NCI-H2227 (cell line): ENCODE results near the gene MLLT3.
"Not testable (repeated sequence)": the region's sequence is repeated elsewhere in the genome, so short reads cannot be mapped to it uniquely, and the experiment has no call there.

Experiments
- DNase-seq: peaks from one replicate; lab custom pipeline; 2025; ENCODE audit not compliant: unreplicated experiment; lab: John Stamatoyannopoulos, UW

Gene MLLT3

DNA sequence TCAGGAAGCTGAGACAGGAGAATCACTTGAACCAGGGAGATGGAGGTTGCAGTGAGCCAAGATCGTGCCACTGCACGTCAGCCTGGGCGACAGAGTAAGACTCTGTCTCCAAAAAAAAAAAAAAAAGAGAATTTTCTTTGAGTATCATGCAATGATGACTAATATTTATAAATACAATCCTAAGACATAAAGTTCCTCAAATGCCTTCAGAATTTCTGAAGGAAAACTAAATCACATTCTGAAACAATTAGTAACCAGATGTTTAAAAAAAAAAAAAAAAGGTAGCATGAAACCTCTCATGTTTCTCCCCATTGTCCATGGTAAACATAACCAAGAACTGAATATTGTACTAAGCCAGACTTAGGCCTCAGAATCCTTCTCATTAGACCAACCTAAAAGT is 23.1 kb downstream of the MLLT3 start:
- no peak for DNase-seq

DNA sequence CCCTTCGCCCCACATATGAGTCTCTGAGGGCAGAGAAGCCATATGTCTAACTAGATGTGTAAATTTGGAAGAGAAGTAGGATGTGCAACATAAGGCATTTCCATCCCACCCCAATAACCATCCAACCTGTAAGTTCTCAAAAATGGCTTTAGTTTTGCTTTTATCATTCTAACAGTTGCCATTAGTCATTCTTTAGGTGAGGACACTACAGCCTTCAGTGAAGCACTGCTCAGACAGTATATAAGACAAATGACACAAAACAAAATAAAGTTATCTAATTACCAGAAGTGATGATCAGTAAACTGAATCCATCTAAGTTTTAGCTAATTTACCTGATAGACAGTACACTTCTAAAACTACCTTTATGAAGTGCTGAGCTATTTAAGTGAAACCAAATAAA is 23.9 kb downstream of the MLLT3 start:
- no peak for DNase-seq

DNA sequence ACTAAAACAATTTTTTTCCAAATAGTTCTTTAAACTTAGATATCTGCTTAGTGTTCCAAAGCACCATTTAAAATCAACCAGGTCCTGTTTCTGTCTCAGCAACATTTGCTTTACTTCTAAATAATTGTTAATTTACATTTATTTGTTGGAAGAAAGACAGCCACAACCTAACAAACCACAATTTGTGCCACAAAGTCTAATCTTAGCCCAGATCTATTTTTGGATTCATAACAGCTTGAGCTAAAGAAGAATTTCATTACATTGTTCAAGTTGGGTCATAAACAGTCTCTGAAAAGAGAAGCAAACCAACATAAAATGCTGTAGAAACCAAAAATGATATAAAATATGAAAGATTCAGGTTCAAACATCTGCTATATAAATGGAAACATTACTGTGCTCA is 24.4 kb downstream of the MLLT3 start:
- no peak for DNase-seq

DNA sequence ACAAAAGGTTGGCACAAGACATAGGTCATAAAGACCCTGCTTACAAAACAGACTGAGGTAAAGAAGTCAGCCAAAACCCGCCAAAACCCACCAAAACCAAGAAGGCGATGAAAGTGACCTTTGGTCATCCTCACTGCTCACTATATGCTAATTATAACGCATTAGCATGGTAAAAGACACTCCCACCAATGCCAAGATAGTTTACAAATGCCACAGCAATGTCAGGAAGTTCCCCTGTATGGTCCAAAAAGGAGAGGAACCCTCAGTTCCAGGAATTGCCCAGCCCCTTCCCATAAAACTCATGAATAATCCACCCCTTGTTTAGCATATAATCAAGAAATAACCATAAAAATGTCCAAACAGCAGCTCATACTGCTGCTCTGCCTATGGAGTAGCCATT is 27.7 kb downstream of the MLLT3 start:
- no peak for DNase-seq

DNA sequence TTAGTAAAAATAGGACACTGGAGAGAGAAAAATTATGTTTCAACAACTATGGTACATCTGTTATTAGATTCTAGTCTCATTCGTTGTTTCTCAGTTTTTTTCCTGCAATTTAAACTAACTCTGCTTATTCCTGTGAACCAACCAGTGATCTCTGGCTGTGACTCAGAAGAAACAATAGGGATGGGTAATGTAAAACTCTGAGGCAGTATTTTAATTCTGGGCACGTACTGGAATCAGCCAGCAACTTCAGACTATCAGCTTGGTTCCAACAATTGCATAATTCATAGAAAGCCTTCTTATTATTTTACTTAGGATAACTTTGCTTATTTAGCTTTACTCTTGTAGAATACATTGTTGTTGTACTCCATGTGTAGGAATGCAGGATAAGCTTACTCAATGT is 28.8 kb downstream of the MLLT3 start:
- no peak for DNase-seq

DNA sequence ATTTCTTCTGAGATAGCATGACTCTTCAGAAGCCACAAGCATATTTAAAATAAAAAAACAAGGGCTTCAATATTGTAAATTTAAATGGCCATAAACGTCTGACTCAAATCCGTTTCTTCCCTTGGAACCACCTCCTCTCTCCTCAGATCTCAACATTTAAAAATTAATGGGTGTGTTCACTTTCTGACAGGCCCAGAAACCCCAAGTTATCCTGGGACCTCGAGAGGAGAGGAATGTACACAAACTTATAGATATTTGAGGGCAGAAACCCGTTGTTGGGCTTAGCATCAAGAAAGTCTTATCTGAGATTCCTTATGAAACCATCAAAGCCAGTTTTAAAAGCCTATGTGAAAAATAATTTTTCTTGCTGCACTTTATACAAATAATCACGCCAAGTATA is 29.2 kb downstream of the MLLT3 start:
- DNase-seq, result no peak

DNA sequence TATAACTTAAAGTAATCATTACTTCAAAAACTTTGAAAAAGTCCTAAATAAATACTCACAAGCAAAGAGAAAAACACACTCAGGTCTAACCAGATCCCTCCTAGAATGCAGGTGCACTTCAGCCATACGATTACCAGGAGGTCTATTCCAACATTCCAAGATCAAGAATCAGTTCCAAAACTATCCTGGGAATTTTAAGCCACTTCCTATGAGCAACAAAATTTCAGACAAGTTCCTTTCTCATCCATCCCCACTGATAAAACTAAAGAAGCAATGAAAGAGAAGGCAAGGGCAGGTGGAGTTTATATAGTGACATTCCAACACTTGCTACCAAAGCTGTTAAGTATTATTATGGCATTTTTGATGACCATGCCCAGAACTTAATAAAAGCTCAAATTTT is 29.6 kb downstream of the MLLT3 start:
- no peak for DNase-seq

DNA sequence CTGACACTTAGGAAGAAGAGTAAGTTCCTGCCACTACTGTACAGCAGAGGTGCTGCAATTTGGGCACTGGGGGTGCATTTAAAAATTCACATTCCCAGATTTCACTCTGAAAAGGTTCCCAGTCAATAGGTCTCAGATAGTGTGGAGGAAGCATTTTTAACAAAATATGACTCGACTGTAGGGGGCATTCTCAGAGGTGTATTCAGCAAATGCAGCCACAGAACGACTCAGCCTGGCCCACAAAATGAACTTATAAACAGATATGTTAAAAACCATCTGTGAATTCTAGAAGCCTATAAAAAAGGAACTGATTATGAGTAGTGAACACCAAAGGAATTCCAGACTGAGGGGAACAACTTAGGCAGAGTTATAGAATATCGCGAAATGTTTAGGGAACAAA is 31.1 kb downstream of the MLLT3 start:
- DNase-seq, result no peak

DNA sequence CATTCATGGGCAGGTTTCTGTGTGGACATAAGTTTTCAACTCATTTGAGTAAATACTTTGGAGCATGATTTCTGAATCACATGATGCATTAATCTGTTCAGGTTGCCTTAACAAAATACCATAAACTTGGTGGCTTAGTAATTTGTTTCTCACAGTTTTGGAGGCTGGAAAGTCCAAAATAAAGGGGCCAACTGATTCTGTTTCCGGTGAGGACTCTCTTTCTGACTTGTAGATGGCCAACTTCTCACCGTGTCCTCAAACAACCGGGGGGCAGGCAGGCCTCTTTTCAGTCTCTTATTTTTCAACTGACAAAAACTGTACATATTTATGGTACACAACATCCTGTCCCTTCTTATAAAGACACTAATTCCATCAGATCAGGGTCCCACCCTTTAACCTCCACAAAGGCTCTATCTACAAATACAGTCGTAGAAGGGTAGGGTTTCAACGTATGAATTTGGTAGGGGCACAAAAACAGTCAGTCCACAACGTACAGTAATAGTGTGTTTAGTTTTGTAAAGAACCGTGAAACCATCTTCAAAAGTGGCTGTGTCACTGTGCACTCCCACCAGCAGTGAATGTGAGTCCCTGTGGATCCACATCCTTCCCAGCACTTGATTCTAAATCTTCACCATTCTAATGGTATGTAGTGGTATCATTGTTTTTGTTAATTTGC is 37.2 kb downstream of the MLLT3 start:
- DNase-seq, result no peak

DNA sequence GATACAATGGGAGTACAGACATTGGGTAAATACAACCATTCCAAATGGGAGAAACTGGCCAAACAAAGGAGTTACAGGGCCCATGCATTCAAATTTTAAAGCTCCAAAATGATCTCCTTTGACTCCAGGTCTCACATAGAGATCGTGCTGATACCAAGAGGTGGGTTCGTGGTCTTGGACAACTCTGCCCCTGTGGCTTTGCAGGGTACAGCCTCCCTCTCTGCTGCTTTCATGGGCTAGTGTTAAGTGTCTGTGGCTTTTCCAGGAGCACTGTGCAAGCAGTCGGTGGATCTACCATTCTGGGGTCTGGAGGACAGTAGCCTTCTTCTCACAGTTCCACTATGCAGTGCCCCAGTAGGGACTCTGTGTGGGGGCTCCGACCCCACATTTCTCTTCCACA is 39.2 kb downstream of the MLLT3 start:
- not testable (repeated sequence) for DNase-seq

DNA sequence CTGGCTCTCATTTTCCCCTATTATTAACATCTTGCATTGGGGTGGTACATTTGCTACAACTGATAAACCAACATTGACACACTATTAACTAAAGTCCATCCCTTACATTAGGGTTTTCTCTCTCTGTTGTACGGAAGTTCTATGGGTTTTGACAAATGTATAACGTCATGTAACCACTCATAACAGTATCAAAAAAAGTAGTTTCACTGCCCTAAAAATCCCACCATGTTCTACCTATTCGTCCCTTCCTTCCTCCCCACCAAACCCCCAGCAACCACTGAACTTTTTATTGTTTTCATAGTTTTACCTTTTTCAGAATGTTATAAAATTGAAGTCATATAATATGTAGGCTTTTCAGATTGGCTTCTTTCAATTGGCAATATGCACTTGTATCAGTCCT is 40.1 kb downstream of the MLLT3 start:
- DNase-seq, result no peak

DNA sequence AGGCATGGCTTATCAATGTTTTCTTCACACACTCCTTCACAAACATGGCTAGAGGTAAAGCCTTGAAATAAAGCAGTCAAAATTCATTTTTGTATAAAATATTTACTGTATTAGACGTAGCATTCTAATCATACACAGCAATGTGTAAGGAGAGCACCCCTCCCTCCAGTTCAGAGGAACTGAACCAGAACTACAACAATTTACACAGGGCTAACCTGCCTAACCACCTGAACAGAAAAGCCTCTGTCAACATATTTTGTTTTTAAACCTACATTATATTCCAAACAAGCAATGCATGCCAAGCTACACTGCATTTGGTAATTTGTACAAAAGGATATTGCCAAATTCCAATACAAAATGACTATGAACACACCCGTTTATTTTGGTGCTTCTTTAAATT is 41.6 kb downstream of the MLLT3 start:
- DNase-seq, result no peak

DNA sequence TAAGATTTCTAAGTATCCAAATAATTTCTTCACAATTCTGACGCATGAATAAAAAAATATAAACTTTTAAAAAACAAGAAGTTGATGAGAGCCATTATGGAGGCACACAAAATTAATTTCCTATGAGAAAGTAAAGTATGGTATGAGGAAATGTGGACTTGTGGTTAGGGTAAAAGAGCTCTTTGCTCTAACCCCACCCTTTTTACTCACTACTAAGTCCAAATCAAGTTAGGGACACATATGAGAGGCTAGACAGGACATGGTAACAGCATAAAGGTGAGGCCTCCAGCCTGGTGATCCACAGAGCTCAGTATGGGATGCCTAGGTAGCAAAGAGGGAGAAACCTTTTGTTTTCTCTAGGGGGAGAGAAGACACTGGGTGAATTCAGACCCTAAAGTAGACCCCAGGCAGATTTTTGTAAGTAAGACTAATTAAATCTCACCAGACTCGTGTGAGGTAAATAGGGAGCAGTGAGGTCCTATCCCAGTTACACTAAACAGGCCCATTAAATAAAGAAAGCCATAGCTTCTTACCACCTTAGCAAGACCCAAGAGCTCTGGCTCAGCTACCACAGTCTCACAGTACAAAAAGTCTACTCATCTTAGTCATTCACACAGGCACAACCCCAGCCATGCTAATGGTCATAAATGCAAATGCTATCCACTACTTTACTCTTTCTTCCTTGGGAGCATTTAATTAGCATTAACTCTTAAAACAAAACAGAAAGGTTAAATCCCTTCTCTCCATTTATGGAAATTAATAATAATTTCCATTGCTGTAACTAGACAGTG is 42.6 kb downstream of the MLLT3 start:
- DNase-seq, result no peak

DNA sequence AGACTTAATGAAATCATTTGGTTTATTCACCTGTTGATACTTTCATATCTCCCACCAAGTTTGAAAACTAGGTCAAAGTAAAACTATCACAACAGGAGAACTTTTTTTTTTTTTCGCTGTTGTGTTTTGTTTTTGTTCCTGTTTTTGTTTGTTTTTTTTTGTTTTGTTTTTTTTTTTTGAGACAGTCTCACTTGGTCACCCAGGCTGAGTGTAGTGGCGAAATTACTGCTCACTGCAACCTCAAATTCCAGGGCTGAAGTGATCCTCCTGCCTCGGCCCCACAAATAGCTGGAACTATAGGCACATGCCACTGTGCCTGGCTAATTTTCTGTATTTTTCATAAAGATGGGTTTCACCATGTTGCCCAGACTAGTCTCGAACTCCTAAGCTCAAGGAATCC is 49.3 kb downstream of the MLLT3 start:
- DNase-seq, result no peak

DNA sequence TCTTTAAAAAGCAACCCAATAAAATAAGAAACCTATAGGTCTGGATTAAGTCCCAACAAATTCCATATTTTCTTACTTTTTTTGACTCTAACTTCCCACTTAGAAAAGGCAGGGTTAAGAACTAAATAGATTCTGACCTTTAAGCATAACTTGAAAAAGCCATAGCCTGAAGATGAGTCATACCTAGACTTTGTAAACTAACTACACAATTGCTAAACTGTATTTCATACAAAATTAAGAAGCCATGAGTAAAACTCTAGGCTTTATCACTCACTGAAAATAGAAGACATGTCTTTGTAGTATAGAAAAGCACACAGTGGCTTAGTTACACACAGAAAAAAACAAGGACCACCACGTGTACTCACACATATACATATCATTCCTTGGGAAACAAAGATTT is 51.5 kb downstream of the MLLT3 start:
- no peak for DNase-seq

DNA sequence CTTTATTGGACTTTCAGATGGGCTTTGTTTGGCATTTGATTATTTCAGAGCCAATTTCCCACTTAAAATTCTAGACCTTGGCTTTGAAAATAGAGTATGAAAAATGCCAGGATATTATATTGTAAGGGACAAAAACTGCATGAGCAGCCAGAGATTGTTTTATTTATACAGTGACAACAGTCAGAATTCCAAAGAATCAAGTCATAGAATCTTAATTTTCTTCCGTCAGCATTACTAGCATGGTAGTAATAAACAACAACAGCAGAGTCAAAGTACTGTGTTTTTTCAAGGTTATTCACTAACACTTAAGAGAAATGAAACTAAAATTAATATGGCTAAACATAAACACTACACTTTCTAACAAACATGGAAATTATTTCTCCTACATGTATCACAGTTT is 52.2 kb downstream of the MLLT3 start:
- DNase-seq, result no peak

DNA sequence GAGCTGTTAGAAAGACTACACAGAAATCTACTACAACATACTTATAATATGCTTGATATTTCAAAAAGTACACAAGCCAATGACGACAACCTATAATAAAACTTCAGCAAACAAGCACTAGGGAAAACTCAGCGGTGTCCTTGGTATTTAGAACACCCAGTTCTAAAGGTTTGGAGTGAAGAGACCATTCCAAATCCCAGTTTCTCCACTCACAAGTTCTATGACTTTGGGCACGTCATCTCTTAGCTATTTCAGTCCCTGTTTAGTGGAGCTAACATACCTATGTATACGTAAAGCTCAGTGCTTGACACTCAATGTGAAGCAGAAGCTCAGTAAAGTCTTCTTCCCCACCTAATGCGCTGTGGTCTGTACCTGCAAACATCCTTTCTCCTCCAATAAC is 52.8 kb downstream of the MLLT3 start:
- no peak for DNase-seq

DNA sequence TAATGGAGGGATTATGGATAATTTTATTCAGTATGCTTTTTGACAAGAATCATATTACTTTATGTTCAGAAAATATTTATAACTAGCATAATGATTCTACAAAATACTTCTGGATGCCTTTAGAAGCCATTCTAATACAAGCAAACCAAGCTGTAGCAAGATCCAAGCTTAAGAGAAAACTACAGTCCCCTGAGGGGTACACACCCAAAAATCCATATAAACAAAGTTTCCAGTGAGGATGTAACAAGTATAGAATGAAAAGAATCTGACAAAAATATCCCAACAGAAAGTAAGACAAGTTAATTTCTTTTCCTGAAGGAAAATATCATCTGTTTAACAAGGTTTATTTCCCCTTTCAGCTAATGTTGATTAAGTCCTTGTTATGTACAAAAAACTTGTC is 53.9 kb downstream of the MLLT3 start:
- no peak for DNase-seq

DNA sequence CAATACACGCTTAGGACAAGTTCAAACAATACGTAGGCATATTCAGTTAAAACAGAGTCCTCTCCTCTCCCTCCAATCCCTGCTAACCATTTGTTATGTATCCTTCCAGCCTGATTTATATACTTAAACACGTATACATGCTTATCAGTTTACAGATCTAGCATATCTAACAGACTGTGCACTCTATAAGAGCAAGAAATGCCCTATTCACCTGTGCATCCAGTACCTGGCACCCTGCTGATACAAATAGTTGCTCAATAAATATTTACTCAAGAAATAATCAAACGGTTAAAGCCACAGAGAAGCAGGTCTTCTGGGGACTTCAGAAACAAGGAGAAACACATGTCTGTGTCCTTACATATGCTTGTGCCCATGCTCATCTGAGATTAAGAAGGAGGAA is 55.9 kb downstream of the MLLT3 start:
- no peak for DNase-seq

DNA sequence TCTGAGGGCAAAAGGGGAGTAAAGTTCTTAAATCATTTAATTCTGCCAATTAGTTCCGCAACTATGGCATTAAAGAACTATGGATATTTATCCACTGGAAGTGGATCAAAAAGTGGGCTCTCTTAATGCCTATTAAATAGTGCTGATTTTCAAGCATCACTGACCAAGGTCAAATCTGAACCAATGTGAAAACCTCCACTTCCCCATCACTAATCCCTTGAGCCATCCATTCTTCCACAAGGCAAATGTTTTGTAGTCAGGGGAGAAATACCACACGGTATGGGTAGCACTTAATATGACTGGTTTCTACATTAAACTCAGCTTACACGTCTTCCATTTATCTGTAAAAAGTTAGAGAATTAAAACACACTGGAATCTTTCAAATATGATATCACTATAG is 57.6 kb downstream of the MLLT3 start:
- no peak for DNase-seq

DNA sequence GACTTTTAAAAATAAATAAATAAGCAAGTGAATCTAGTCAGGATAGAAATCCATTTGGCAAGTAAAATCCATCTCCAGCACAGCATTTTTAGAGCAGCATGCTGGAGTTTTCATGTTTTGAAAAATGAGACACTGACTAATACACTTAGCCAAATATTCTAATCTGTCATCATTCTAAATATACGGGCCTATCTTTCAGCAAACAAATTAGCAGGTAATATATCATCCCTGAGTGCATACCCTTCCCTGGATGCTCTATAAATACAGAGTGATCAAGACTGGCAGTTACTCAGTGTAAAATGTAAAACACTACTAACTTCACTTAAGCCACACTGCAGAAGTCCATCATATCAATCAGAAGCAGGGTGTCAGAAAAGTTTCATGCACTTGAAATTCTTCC is 58.4 kb downstream of the MLLT3 start:
- DNase-seq, result no peak

DNA sequence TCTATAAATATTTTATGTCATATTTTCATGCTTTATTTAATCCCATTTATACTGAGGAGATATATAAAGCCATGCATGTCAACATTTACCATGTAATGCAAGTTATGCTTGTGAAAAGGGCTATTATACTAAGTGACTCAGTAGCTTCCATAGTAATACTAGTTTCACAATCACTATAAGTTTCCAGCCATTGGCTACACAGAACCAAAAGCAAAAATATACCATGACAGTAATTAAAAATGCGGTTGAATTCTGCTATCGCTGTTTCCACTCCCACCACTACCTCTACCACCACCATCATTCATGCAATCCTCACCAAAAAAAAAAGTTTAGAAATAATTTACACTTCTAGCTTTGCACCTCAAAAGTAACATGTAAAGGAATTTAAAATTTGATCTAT is 60.2 kb downstream of the MLLT3 start:
- DNase-seq, result no peak

DNA sequence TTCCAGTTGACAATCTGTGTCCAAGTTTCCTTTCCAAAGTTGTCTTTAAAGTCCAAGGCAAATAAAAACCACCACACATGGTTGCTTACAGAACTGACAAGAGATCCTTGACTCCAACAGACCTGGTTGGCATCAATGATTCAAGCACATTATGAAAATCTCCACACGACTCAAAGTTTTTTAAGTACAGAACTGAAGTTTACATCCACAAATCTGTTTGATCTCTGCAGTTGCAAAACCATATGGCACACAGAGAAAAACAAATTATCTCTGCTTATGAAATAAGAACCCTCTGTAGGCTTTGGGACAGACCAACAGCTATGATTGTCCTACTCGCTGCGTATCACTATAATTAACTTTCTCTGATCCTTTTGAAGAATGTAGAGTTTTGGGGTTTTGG is 60.8 kb downstream of the MLLT3 start:
- no peak for DNase-seq
